A673 (cell line): ENCODE results near the gene FBXO21. TPM values are rescaled to one million over a fixed set of nuclear protein-coding genes. Genes with fewer than 3 reads are reported as not detected.

Experiments used
- BruUV-seq: library from RNA; stranded (reverse); fragments of 400-500 nt; replicated peaks from 2 replicates; lab custom pipeline; 2021; lab: Mats Ljungman, UMichigan
- CTCF ChIA-PET: fragments of 300-600 bp; sonication (Branson Sonifier 250); formaldehyde crosslinking; loops from one replicate; lab custom pipeline; 2022; ENCODE audit warnings: antibody characterized with exemption; lab: Charles Lee
- POLR2A ChIA-PET: fragments of 300-600 bp; sonication (Branson Sonifier 250); formaldehyde crosslinking; loops from one replicate; lab custom pipeline; 2022; ENCODE audit warnings: antibody characterized with exemption; ENCODE audit not compliant: low non-redundant PET; lab: Charles Lee
- DNase-seq: peaks from one replicate; pipeline ENCODE4 v3.0.0-alpha.2; 2015; ENCODE audit warnings: low spot score
- H3K27ac ChIP-seq: fragments of 200-600 bp; sonication (generic); 2 replicates; pipeline ENCODE4 v1.5.1; 2016; ENCODE audit warnings: mixed run types, low read depth, mild to moderate bottlenecking, mixed read lengths, antibody characterized with exemption, low read length; ENCODE audit not compliant: poor library complexity, severe bottlenecking
- H3K27me3 ChIP-seq: fragments of 200-600 bp; sonication (generic); replicated peaks from 2 replicates; pipeline ENCODE4 v1.6.1; 2017; ENCODE audit warnings: mixed run types, low read depth, mild to moderate bottlenecking, mixed read lengths, antibody characterized with exemption, low read length; ENCODE audit not compliant: insufficient read depth, poor library complexity
- H3K36me3 ChIP-seq: fragments of 200-600 bp; sonication (generic); 2 replicates; pipeline ENCODE4 v1.6.1; 2016; ENCODE audit warnings: mixed run types, mild to moderate bottlenecking, mixed read lengths, antibody characterized with exemption, low read length; ENCODE audit not compliant: insufficient read depth, poor library complexity, severe bottlenecking
- H3K4me1 ChIP-seq: fragments of 200-600 bp; sonication (generic); 2 replicates; pipeline ENCODE4 v1.6.1; 2017; ENCODE audit warnings: mixed run types, mild to moderate bottlenecking, mixed read lengths, antibody characterized with exemption, low read length; ENCODE audit not compliant: insufficient read depth, poor library complexity, severe bottlenecking
- H3K4me3 ChIP-seq: fragments of 200-600 bp; sonication (generic); 2 replicates; pipeline ENCODE4 v1.5.1; 2016; ENCODE audit warnings: low read depth, mixed run types, mild to moderate bottlenecking, mixed read lengths, low read length; ENCODE audit not compliant: poor library complexity, severe bottlenecking
- H3K9me3 ChIP-seq: fragments of 200-600 bp; sonication (generic); 2 replicates; pipeline ENCODE4 v1.6.1; 2016; ENCODE audit warnings: mixed run types, low read depth, mild to moderate bottlenecking, mixed read lengths, antibody characterized with exemption, low read length; ENCODE audit not compliant: poor library complexity, severe bottlenecking
- EZH2 ChIP-seq: fragments of 200-600 bp; sonication (generic); IDR thresholded peaks from 2 replicates; pipeline ENCODE4 v1.6.1; 2017; ENCODE audit warnings: borderline replicate concordance, low read depth, mild to moderate bottlenecking, mixed read lengths, antibody characterized with exemption, low read length; ENCODE audit not compliant: poor library complexity, severe bottlenecking
- intact Hi-C: fragments of 100-400 bp; cut with micrococcal nuclease; formaldehyde crosslinking; loops from one replicate; pipeline ENCODE4 v1.10.0; 2022; ENCODE audit not compliant: unreplicated experiment
- total RNA-seq: library from RNA; stranded (reverse); gene quantifications from 2 replicates; pipeline ENCODE4 v1.2.3, GENCODE V29; 2021
- TF ChIP-seq, protein P1 (sequence below): fragments of 300-800, 200-600 bp; sonication (generic); conservative IDR thresholded peaks from 2 replicates; pipeline ENCODE4 v1.5.1; 2017; ENCODE audit warnings: low read depth, mild to moderate bottlenecking, antibody characterized with exemption, low read length, moderate library complexity, mixed read lengths

Gene FBXO21
- total RNA-seq, 1 experiment from 2014 or later, result 45.4 TPM

DNA sequence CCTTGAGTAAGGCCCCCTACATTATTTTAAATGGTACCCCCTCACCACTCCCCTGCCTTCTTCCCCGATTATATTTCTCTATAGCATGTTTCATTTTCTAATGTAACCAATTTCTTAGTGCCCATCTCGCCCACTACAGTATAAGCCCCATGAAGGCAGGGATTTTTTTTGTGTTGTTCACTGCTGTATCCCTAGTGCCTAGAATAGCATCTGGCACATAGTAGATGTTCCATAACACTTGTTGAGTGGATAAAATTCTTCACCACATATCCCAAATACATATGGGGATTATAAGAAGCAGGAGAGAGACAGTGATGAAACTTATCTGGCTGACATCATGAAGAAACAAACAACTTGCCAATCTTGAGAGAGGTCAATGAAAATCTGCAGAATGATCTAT lies 11.5 kb downstream of the FBXO21 start:
- H3K4me3 ChIP-seq, result no peak overlapping the region
- H3K9me3 ChIP-seq, result peaks cover 13% of the 10 kb centered on the region
- no TSS peak for BruUV-seq
- peaks cover 74% of the 10 kb centered on the region for H3K36me3 ChIP-seq
- H3K27ac ChIP-seq, result no peak overlapping the region
- no peaks in the 10 kb centered on the region for H3K27me3 ChIP-seq
- POLR2A ChIA-PET, result no interaction called here
- TF ChIP-seq EZH2, result no peak
- TF ChIP-seq, protein P1, sequence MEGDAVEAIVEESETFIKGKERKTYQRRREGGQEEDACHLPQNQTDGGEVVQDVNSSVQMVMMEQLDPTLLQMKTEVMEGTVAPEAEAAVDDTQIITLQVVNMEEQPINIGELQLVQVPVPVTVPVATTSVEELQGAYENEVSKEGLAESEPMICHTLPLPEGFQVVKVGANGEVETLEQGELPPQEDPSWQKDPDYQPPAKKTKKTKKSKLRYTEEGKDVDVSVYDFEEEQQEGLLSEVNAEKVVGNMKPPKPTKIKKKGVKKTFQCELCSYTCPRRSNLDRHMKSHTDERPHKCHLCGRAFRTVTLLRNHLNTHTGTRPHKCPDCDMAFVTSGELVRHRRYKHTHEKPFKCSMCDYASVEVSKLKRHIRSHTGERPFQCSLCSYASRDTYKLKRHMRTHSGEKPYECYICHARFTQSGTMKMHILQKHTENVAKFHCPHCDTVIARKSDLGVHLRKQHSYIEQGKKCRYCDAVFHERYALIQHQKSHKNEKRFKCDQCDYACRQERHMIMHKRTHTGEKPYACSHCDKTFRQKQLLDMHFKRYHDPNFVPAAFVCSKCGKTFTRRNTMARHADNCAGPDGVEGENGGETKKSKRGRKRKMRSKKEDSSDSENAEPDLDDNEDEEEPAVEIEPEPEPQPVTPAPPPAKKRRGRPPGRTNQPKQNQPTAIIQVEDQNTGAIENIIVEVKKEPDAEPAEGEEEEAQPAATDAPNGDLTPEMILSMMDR, result no peak
- H3K4me1 ChIP-seq, result no peaks in the 10 kb centered on the region
- DNase-seq, result no peak
- intact Hi-C loops, result no loop called here
- CTCF ChIA-PET, result no interaction called here

DNA sequence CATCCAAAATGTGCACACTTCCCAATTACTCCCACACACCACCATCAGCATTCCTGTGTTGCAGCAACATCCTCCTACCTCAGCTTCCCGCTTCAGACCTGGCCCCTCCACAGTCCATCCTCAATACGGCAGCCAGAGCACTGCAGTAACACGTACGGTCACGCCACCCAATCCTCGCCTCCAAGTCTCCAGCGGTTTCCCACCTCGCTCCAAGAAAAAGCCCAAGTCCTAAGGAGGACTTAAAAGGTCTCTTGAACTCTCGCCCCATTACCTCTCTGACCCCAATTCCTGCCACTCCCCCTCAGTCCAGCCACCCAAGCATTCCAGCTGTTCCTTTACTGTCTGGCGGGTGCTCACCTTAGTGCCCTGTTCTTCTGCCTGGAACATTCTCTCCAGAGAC lies 12.0 kb downstream of the FBXO21 start:
- no peaks in the 10 kb centered on the region for H3K4me1 ChIP-seq
- no peak for DNase-seq
- ChIA-PET CTCF (no interaction called here), POLR2A (no interaction called here)
- intact Hi-C loops, result no loop called here
- H3K27me3 ChIP-seq, result no peaks in the 10 kb centered on the region
- H3K27ac ChIP-seq, result no peak overlapping the region
- H3K9me3 ChIP-seq, result peaks cover 13% of the 10 kb centered on the region
- TF ChIP-seq, protein P1, result no peak
- H3K4me3 ChIP-seq, result no peak overlapping the region
- H3K36me3 ChIP-seq, result peaks cover 74% of the 10 kb centered on the region
- no TSS peak for BruUV-seq

DNA sequence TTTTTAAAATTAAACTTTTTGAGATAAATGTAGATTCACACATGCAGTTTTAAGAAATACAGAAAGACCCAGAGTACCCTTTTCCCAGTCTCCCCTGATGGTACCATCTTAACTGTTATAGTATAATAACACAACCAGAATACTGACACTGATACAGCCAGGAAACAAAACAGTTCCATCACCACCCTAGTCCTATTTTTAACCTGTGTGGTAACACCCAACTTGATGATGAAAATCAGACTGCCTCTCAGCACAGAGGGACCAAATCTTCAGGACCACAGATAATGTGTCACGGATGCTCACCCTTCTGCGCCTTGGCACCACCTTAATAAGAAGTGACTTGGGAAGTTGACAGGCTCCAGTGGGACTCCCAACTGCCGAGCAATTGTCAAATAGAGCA lies 18.1 kb downstream of the FBXO21 start:
- no peaks in the 10 kb centered on the region for H3K4me1 ChIP-seq
- no peaks in the 10 kb centered on the region for H3K27me3 ChIP-seq
- ChIA-PET CTCF (no interaction called here), POLR2A (no interaction called here)
- no TSS peak for BruUV-seq
- no peaks in the 10 kb centered on the region for H3K9me3 ChIP-seq
- no peak overlapping the region for H3K27ac ChIP-seq
- H3K36me3 ChIP-seq, result peaks cover 85% of the 10 kb centered on the region
- intact Hi-C loops, result no loop called here
- no peak for DNase-seq
- TF ChIP-seq, protein P1, result no peak
- no peak for TF ChIP-seq EZH2
- H3K4me3 ChIP-seq, result no peak overlapping the region
